ENCODE measurements around the gene BLNK. TPM values are rescaled to one million over a fixed set of nuclear protein-coding genes. Genes with fewer than 3 reads are reported as not detected.

The BLNK gene
- total and polyA plus RNA-seq, 2 donors from 2014 or later = 28.5 to 38.8 TPM

- no peak for DNase-seq
- H3K4me1 ChIP-seq (ENCODE audit: control insufficient read depth in 2 of 3, insufficient read depth in 2 of 3, low read depth in 1 of 3, low read length in 3 of 3) = peaks cover 11 to 20% (median 16%) of the 10 kb centered on the region in 3 donors
- H3K27ac ChIP-seq (ENCODE audit: low read depth in 2 of 2, low read length in 2 of 2) = no peak overlapping the region
- TF ChIP-seq, protein P1, sequence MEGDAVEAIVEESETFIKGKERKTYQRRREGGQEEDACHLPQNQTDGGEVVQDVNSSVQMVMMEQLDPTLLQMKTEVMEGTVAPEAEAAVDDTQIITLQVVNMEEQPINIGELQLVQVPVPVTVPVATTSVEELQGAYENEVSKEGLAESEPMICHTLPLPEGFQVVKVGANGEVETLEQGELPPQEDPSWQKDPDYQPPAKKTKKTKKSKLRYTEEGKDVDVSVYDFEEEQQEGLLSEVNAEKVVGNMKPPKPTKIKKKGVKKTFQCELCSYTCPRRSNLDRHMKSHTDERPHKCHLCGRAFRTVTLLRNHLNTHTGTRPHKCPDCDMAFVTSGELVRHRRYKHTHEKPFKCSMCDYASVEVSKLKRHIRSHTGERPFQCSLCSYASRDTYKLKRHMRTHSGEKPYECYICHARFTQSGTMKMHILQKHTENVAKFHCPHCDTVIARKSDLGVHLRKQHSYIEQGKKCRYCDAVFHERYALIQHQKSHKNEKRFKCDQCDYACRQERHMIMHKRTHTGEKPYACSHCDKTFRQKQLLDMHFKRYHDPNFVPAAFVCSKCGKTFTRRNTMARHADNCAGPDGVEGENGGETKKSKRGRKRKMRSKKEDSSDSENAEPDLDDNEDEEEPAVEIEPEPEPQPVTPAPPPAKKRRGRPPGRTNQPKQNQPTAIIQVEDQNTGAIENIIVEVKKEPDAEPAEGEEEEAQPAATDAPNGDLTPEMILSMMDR (IDR thresholded peaks at IDR 0.05; ENCODE audit: borderline replicate concordance, extremely low read depth, insufficient read depth) = no peak
- FAIRE-seq = no peak
- H3K36me3 ChIP-seq (ENCODE audit: control insufficient read depth in 2 of 3, insufficient read depth in 3 of 3, low read length in 3 of 3) = no peaks in the 10 kb centered on the region
- H3K9ac ChIP-seq (ENCODE audit: low read length in 3 of 3) = no peak overlapping the region
- no peak overlapping the region for H3K4me3 ChIP-seq (ENCODE audit: low read length in 3 of 3)
- intact Hi-C loops (cut with DNase I) = loop anchor here (5.0 kb wide), 1 partner anchor 58 kb away; no protein-coding TSS in a partner anchor
- no peaks in the 10 kb centered on the region for H3K9me3 ChIP-seq (ENCODE audit: control insufficient read depth in 2 of 3, insufficient read depth in 1 of 3, low read length in 3 of 3)
- no peaks in the 10 kb centered on the region for H3K27me3 ChIP-seq (ENCODE audit: control insufficient read depth, insufficient read depth, low read length)
Observed at GRCh38 chr10:96290368-96291133, 19.2 kb upstream of the BLNK start.

DNA sequence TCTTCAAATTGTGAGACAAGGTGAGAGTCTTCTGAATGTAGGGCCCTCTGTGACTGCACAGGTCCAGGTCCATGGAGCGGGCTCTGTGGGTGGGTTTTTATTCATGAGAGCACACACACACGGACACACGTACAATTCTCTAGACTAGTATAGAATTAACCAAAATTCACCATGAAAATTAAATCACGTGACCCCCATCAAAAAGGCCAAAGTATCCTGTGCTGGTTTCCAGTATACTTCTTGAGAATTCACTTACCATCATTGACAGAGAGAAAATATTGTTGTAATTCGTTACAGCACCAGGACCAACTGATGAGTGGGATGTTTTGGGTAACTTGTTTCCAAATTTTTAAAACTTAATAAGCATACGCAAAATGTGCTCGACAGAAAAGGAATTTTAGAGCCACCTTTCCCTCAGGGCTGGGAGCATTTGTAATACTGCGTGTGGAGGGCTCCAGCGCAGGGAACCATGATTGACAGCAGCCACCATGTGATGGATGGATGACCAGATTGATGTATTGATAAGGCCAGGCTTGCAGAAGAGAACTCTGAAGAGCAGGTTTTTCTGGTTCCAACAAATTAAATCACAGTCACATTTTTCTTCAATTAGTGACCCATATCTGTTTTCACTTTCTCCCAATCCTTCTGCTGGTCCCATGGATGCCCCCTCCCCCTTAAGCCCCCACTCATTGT is 18.0 kb upstream of the BLNK start:
- Histone ChIP-seq H3K27me3 (ENCODE audit: control insufficient read depth, insufficient read depth, low read length) (no peaks in the 10 kb centered on the region), H3K4me1 (ENCODE audit: control insufficient read depth in 2 of 3, insufficient read depth in 2 of 3, low read depth in 1 of 3, low read length in 3 of 3) (peaks cover 11 to 22% (median 16%) of the 10 kb centered on the region in 3 donors), H3K4me3 (ENCODE audit: low read length in 3 of 3) (no peak overlapping the region), H3K27ac (ENCODE audit: low read depth in 2 of 2, low read length in 2 of 2) (no peak overlapping the region), H3K36me3 (ENCODE audit: control insufficient read depth in 2 of 3, insufficient read depth in 3 of 3, low read length in 3 of 3) (no peaks in the 10 kb centered on the region), H3K9ac (ENCODE audit: low read length in 3 of 3) (no peak overlapping the region), H3K9me3 (ENCODE audit: control insufficient read depth in 2 of 3, insufficient read depth in 1 of 3, low read length in 3 of 3) (no peaks in the 10 kb centered on the region)
- FAIRE-seq = no peak
- TF ChIP-seq, protein P1 (IDR thresholded peaks at IDR 0.05; ENCODE audit: borderline replicate concordance, extremely low read depth, insufficient read depth) = no peak
- peak in 2 of 5 donors; percentile 62 for DNase-seq
- intact Hi-C loops (cut with DNase I) = no loop called here

DNA sequence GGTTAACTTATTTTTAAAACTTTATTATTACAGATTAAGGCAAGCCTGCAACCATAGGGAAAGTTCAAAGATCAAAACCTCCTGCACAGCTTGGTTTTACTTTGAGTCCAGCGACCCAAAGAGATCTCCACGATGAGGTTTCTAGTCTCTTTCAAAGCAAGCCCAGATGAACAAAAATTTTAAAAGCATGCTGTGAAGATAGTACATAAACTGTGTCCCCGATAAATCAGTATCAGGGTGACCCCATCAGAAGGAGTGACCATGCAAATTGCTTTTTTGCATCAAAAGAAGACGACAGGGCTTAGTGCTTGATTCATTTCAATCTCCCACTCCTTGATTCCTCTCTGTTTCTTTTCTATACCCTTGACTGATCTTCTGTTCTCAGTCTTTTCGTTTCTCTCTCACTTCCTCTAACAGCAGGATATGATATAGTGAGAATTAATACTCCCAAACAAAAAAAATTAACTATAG is 16.8 kb upstream of the BLNK start:
- no peak for DNase-seq

More for the DNA sequence above, 16.8 kb upstream of the BLNK start:
- Histone ChIP-seq H3K9ac (ENCODE audit: low read length in 3 of 3) (no peak overlapping the region), H3K27me3 (ENCODE audit: control insufficient read depth, insufficient read depth, low read length) (no peaks in the 10 kb centered on the region), H3K9me3 (ENCODE audit: control insufficient read depth in 2 of 3, insufficient read depth in 1 of 3, low read length in 3 of 3) (no peaks in the 10 kb centered on the region), H3K27ac (ENCODE audit: low read depth in 2 of 2, low read length in 2 of 2) (peak overlapping the region in 1 of 2 donors; percentile 71), H3K36me3 (ENCODE audit: control insufficient read depth in 2 of 3, insufficient read depth in 3 of 3, low read length in 3 of 3) (no peaks in the 10 kb centered on the region), H3K4me3 (ENCODE audit: low read length in 3 of 3) (peak overlapping the region; percentile 19 to 24 (median 23)), H3K4me1 (ENCODE audit: control insufficient read depth in 2 of 3, insufficient read depth in 2 of 3, low read depth in 1 of 3, low read length in 3 of 3) (peaks cover 11 to 22% (median 16%) of the 10 kb centered on the region in 3 donors)
- TF ChIP-seq, protein P1 (IDR thresholded peaks at IDR 0.05; ENCODE audit: borderline replicate concordance, extremely low read depth, insufficient read depth) = no peak
- intact Hi-C loops (cut with DNase I) = no loop called here
- no peak for FAIRE-seq
